BJ (cell line): ENCODE results near the gene MCC. TPM values are rescaled to one million over a fixed set of nuclear protein-coding genes. Genes with fewer than 3 reads are reported as not detected.

Experiments
- CTCF ChIA-PET: fragments of 350-600 bp; formaldehyde crosslinking; extraction: SDS; loops from one replicate; lab custom pipeline; 2021; ENCODE audit warnings: antibody characterized with exemption, inconsistent platforms; lab: Yijun Ruan, JAX
- POLR2A ChIA-PET: fragments of 300-600 bp; sonication (Branson Sonifier 250); formaldehyde crosslinking; extraction: SDS; loops from one replicate; lab custom pipeline; 2021; ENCODE audit warnings: antibody characterized with exemption; lab: Charles Lee
- DNase-seq: peaks from one replicate; pipeline ENCODE4 v3.0.0-alpha.2; 2011; ENCODE audit warnings: low read depth
- H3K27me3 ChIP-seq: 2 replicates; pipeline ENCODE4 v1.6.0; 2011; ENCODE audit warnings: low read length; ENCODE audit not compliant: control insufficient read depth, insufficient read depth
- H3K36me3 ChIP-seq: 2 replicates; pipeline ENCODE4 v1.5.1; 2011; ENCODE audit warnings: low read length; ENCODE audit not compliant: control insufficient read depth, insufficient read depth
- H3K4me3 ChIP-seq: 2 replicates; pipeline ENCODE4 v1.5.1; 2011; ENCODE audit warnings: low read depth, mild to moderate bottlenecking, control low read depth, low read length
- polyA plus RNA-seq: library from polyadenylated mRNA; depleted of rRNA; stranded (reverse); fragments of >200 nt; gene quantifications from 2 replicates; pipeline ENCODE4 v1.2.3, GENCODE V29; 2011
- TF ChIP-seq, protein P1 (sequence below): IDR thresholded peaks from 2 replicates; pipeline ENCODE4 v1.5.1; 2011; ENCODE audit warnings: low read depth, mild to moderate bottlenecking, control low read depth, inconsistent platforms, low read length, moderate library complexity; ENCODE audit not compliant: insufficient read depth

MCC gene
- polyA plus RNA-seq, 1 experiment, result 2.3 TPM

- ChIA-PET CTCF (interaction anchor here (0.6 to 3.8 kb wide), 52 partner anchors 10 to 613 kb away, joined by 3 to 34 read pairs (median 4); no protein-coding TSS in a partner anchor), POLR2A (interaction anchor here (0.9 kb wide), 1 partner anchor 20 kb away, joined by 5 read pairs; the partner anchor contains the start of gene DCP2)
- TF ChIP-seq, protein P1, sequence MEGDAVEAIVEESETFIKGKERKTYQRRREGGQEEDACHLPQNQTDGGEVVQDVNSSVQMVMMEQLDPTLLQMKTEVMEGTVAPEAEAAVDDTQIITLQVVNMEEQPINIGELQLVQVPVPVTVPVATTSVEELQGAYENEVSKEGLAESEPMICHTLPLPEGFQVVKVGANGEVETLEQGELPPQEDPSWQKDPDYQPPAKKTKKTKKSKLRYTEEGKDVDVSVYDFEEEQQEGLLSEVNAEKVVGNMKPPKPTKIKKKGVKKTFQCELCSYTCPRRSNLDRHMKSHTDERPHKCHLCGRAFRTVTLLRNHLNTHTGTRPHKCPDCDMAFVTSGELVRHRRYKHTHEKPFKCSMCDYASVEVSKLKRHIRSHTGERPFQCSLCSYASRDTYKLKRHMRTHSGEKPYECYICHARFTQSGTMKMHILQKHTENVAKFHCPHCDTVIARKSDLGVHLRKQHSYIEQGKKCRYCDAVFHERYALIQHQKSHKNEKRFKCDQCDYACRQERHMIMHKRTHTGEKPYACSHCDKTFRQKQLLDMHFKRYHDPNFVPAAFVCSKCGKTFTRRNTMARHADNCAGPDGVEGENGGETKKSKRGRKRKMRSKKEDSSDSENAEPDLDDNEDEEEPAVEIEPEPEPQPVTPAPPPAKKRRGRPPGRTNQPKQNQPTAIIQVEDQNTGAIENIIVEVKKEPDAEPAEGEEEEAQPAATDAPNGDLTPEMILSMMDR, result peak; percentile 82
- DNase-seq, result no peak
- H3K27me3 ChIP-seq, result no peaks in the 10 kb centered on the region
- no peak overlapping the region for H3K4me3 ChIP-seq
- H3K36me3 ChIP-seq, result peaks cover 2% of the 10 kb centered on the region; the same call in 1 of the 2 replicates
Observed at GRCh38 chr5:112995764-112996618, 492.3 kb downstream of the MCC start.

DNA sequence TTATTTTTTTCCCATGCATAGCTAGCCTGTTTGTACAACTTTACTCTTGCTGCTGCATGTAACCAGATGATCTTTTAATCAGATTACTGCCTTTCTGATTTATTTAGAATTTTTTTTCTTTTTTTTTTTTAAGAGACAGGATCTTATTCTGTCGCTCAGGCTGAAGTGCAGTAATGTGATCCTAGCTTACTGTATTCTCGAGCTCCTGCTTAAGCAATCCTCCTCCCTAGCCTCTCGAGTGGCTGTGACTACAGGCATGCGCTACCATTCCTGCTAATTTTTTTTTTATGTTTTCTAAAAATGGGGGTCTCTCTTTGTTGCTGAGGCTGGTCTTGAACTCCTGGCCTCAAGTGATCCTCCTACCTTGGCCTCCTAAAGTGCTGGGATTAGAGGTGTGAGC, 502.0 kb downstream of the MCC start:
- POLR2A ChIA-PET, result no interaction called here

DNA sequence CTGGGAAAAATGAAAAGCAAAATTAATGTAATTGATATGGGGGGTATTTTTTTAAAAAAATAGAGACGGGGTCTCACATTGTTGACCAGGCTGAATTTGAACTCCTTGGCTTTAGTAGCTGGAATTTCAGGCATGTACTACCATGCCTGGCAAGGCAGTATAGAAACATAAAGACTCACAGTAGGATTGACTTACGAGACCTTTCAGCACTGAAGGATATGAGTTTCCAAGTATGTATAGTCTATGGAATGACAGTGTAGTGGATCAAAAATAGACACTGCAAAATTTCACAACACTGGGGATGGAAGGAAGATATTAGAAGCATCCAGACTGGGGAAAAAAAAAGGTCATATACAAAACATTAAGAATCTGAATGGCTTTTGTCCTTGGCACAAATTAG, 504.9 kb downstream of the MCC start:
- no peak for DNase-seq
- Histone ChIP-seq H3K27me3 (no peaks in the 10 kb centered on the region), H3K4me3 (no peak overlapping the region), H3K36me3 (no peaks in the 10 kb centered on the region)
- ChIA-PET POLR2A (no interaction called here), CTCF (no interaction called here)
- TF ChIP-seq, protein P1, result no peak

More for the DNA sequence above, 502.0 kb downstream of the MCC start:
- no peaks in the 10 kb centered on the region; the same call in 1 of the 2 replicates for H3K36me3 ChIP-seq
- H3K27me3 ChIP-seq, result no peaks in the 10 kb centered on the region
- CTCF ChIA-PET, result interaction anchor here (0.7 to 5.0 kb wide), 2 partner anchors 9 to 17 kb away, joined by 3 to 34 read pairs; no protein-coding TSS in a partner anchor
- TF ChIP-seq, protein P1, result no peak
- no peak overlapping the region for H3K4me3 ChIP-seq
- no peak for DNase-seq

DNA sequence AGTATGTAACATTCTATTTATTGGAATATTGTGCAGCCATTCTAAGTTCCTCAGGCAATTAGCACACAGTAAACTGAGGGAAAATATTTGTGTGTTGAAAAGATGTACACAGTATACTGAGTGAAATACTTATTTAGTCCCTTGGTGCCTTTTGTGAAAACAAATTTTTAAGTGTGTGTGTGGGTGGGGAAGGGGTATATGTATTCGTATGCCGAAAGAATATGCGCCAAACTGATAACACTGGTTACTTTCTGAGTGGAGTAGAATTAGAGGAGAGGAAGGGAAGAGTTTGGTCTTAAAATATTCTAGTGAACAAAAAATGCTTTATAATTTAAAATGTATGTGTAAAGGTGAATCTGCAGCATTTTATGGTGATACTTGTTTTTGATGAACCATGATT, 508.5 kb downstream of the MCC start:
- Histone ChIP-seq H3K4me3 (no peak overlapping the region), H3K36me3 (no peaks in the 10 kb centered on the region), H3K27me3 (no peaks in the 10 kb centered on the region)
- TF ChIP-seq, protein P1, result no peak
- no peak for DNase-seq
- ChIA-PET POLR2A (no interaction called here), CTCF (interaction anchor here (0.8 to 1.0 kb wide), 2 partner anchors 8 to 14 kb away, joined by 3 to 5 read pairs; no protein-coding TSS in a partner anchor)

DNA sequence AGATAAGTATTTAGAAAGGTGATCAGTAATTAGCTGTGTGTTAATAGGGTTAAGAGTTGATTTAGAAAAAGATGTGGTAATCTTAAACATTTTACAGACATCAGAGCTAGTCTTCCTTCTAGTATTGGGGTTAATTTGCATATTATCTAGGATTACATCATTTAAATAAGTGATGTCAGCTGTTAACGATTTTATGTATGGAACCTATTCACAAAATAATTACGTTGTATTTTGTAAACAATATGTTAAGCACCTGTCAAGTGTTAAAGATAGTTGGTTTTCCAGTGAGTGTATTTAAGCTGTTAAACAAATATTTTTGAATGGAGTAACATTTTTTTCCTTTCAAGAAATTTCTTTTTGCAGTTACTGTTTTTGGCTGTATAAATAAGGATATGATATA, 509.4 kb downstream of the MCC start:
- DNase-seq, result no peak
- TF ChIP-seq, protein P1, result no peak
- Histone ChIP-seq H3K36me3 (no peaks in the 10 kb centered on the region), H3K4me3 (no peak overlapping the region), H3K27me3 (no peaks in the 10 kb centered on the region)
- CTCF ChIA-PET, result interaction anchor here (0.8 to 1.1 kb wide), 3 partner anchors 9 to 531 kb away, joined by 3 read pairs; no protein-coding TSS in a partner anchor
- POLR2A ChIA-PET, result no interaction called here
